GM12801 (cell line): Measurements from ENCODE around the gene IRAK2.

Source experiments
- CTCF ChIP-seq: IDR thresholded peaks from one replicate; pipeline ENCODE4 v1.5.1; 2011; ENCODE audit warnings: control low read depth; ENCODE audit not compliant: insufficient read length; ENCODE audit errors: extremely low read depth

IRAK2 gene

GRCh38 chr3:10287936-10288574 is 123.3 kb downstream of the IRAK2 start:
- no peak for TF ChIP-seq CTCF

GRCh38 chr3:10288575-10288960 is 123.8 kb downstream of the IRAK2 start:
- TF ChIP-seq CTCF: no peak

GRCh38 chr3:10289077-10289476 is 124.4 kb downstream of the IRAK2 start:
- no peak for TF ChIP-seq CTCF

GRCh38 chr3:10289787-10290355 is 125.2 kb downstream of the IRAK2 start:
- TF ChIP-seq CTCF: no peak

GRCh38 chr3:10290481-10291176 is 125.9 kb downstream of the IRAK2 start:
- TF ChIP-seq CTCF: no peak

- no peak for TF ChIP-seq CTCF
These were observed 126.9 kb downstream of the IRAK2 start for GRCh38 chr3:10291641-10292040.

- TF ChIP-seq CTCF: no peak
These were observed 128.0 kb downstream of the IRAK2 start, which contains the start of gene GHRL for GRCh38 chr3:10292505-10293419. Gene GHRL (minus strand): TSS chr3:10292947. CDS start chr3:10290180, 2,767 bp downstream.
